Ascending aorta (tissue), 2 donors: Measurements from ENCODE around the gene RFTN1. TPM values are rescaled to one million over a fixed set of nuclear protein-coding genes. Genes with fewer than 3 reads are reported as not detected.

ENCODE experiments used
- DNase-seq, 2 donors: peaks; one replicate each; pipeline ENCODE4 v3.0.0-alpha.2; 2019; ENCODE audit warnings: low spot score in 2 of 2
- H3K27ac ChIP-seq, 2 donors: fragments of 200-600 bp; sonication (generic); one replicate each; pipeline ENCODE4 v1.5.1; 2016 to 2017; ENCODE audit warnings: mild to moderate bottlenecking in 1 of 2
- H3K27me3 ChIP-seq: fragments of 200-600 bp; sonication (generic); one replicate; pipeline ENCODE4 v1.5.1; 2017
- H3K36me3 ChIP-seq, 2 donors: fragments of 200-600 bp; sonication (generic); one replicate each; pipeline ENCODE4 v1.5.1; 2016
- H3K4me1 ChIP-seq, 2 donors: fragments of 200-600 bp; sonication (generic); one replicate each; pipeline ENCODE4 v1.5.1; 2016 to 2017; ENCODE audit warnings: mild to moderate bottlenecking in 1 of 2
- H3K4me3 ChIP-seq, 2 donors: fragments of 200-600 bp; sonication (generic); one replicate each; pipeline ENCODE4 v1.5.1; 2016 to 2017; ENCODE audit warnings: mild to moderate bottlenecking in 1 of 2
- H3K9me3 ChIP-seq, 2 donors: fragments of 200-600 bp; sonication (generic); one replicate each; pipeline ENCODE4 v1.5.1; 2016
- intact Hi-C: fragments of 100-400 bp; cut with DNase I; formaldehyde crosslinking; loops from one replicate; pipeline ENCODE4 v1.15.1; 2023
- total RNA-seq: library from RNA; depleted of rRNA; stranded (reverse); fragments of >200 nt; gene quantifications from one replicate; pipeline ENCODE4 v1.1.0, GENCODE V29; 2016
- TF ChIP-seq, protein P1 (sequence below), 3 experiments: fragments of 200-600 bp in 2 of 3; fragments of 450-650 bp in 1 of 3; sonication (generic) in 2 of 3; IDR thresholded peaks; one replicate each; pipeline ENCODE4 v1.5.1; 2016 to 2019; ENCODE audit warnings: antibody characterized with exemption in 3 of 3, mild to moderate bottlenecking in 1 of 3, moderate library complexity in 1 of 3

The RFTN1 gene
- total RNA-seq, 1 donor from 2014 or later: 72.6 TPM

DNA sequence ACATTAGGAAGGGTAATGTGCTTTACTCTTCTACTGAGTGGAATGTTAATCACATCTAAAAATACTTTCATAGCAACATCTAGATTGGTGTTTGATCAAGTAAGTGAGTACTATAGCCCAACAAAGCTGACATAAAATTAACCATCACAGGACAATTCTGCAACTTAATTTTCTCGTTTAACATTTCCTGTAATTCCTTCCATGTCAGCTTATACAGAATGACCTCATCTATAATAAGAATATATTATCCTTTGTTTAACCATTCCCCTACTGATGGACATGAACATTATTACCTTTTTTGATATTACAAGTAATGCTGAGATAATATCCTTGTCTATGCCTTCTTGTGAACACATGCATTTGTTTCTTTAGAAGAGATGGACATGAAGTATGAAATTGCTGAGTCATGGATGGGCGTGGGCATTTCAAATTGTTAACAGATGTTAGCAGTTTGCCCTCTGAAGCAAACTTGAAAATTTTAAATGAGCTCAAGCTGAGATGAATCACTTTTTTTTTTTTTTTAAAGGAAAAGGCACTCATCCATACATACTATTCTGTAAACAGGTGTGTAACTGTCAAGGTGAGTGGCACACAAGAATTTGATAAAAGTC is 163.4 kb downstream of the RFTN1 start:
- H3K27me3 ChIP-seq: no peaks in the 10 kb centered on the region
- TF ChIP-seq, protein P1, sequence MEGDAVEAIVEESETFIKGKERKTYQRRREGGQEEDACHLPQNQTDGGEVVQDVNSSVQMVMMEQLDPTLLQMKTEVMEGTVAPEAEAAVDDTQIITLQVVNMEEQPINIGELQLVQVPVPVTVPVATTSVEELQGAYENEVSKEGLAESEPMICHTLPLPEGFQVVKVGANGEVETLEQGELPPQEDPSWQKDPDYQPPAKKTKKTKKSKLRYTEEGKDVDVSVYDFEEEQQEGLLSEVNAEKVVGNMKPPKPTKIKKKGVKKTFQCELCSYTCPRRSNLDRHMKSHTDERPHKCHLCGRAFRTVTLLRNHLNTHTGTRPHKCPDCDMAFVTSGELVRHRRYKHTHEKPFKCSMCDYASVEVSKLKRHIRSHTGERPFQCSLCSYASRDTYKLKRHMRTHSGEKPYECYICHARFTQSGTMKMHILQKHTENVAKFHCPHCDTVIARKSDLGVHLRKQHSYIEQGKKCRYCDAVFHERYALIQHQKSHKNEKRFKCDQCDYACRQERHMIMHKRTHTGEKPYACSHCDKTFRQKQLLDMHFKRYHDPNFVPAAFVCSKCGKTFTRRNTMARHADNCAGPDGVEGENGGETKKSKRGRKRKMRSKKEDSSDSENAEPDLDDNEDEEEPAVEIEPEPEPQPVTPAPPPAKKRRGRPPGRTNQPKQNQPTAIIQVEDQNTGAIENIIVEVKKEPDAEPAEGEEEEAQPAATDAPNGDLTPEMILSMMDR (IDR thresholded peaks at IDR 0.05): no peak
- H3K4me1 ChIP-seq: peaks cover 0 to 5% of the 10 kb centered on the region in 2 donors
- intact Hi-C loops: no loop called here
- no peak overlapping the region for H3K27ac ChIP-seq
- no peak overlapping the region for H3K4me3 ChIP-seq
- DNase-seq: peak in 1 of 2 donors; percentile 35
- H3K36me3 ChIP-seq: peaks cover 3 to 42% of the 10 kb centered on the region in 2 donors
- no peaks in the 10 kb centered on the region for H3K9me3 ChIP-seq

DNA sequence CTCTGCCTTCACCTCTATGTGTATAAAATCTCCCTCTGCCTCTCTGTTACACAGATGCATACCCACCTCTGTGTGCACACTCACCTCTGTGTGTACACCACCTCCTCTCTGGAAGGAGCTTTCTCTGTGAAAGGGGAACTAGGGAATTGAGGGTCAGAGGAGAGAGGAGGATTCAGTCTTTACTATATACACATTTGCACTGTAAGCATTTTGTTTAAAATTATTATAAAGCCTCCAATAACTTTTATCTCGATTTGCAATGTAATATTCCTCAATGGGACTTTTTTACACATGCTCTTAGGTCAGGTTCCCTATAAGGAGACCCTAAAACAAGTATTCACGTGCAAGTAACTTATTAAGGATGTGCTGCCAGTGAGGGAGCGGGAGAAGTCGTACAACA is 166.0 kb downstream of the RFTN1 start:
- Histone ChIP-seq H3K27me3 (no peaks in the 10 kb centered on the region), H3K4me3 (no peak overlapping the region), H3K36me3 (peaks cover 3 to 26% of the 10 kb centered on the region in 2 donors), H3K9me3 (no peaks in the 10 kb centered on the region), H3K4me1 (peaks cover 0 to 5% of the 10 kb centered on the region in 2 donors), H3K27ac (no peak overlapping the region)
- intact Hi-C loops: no loop called here
- TF ChIP-seq, protein P1 (IDR thresholded peaks at IDR 0.05): no peak
- DNase-seq: no peak

DNA sequence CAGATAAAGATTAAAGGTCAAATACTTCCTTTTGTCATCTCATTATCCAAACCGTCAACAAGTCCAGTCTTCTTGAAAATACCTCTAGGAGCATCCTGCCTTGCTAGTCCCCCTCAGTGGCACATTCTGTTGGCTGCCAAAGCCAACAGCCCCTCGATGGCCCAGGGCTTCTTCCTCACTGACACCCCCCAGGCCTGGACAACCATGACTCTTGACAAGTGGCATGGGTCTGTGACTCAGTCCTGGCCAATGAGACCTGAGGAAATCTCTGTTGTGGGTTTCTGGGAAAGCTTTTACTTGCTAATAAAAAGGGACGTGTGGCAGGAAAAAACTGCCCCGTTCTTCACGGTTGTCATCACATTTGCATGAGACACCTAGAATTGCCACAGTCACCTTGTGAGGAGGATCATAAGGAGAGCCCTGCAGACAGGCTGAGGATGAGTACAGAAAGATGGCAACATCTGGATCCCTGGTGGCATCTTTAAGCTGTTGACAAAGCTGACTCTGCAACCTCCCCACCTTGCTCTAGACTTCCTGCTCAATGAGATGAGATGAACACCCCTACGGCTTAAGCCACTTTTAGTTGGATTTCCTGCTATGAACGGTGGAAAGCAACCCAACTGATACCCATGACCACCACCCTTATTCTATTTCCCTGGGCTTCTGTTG is 167.0 kb downstream of the RFTN1 start:
- intact Hi-C loops: no loop called here
- no peak overlapping the region for H3K27ac ChIP-seq
- H3K36me3 ChIP-seq: peaks cover 3 to 26% of the 10 kb centered on the region in 2 donors
- H3K4me3 ChIP-seq: no peak overlapping the region
- H3K4me1 ChIP-seq: peaks cover 0 to 5% of the 10 kb centered on the region in 2 donors
- no peaks in the 10 kb centered on the region for H3K27me3 ChIP-seq
- peak in 1 of 2 donors; percentile 54 for DNase-seq
- TF ChIP-seq, protein P1 (IDR thresholded peaks at IDR 0.05): no peak
- no peaks in the 10 kb centered on the region for H3K9me3 ChIP-seq

DNA sequence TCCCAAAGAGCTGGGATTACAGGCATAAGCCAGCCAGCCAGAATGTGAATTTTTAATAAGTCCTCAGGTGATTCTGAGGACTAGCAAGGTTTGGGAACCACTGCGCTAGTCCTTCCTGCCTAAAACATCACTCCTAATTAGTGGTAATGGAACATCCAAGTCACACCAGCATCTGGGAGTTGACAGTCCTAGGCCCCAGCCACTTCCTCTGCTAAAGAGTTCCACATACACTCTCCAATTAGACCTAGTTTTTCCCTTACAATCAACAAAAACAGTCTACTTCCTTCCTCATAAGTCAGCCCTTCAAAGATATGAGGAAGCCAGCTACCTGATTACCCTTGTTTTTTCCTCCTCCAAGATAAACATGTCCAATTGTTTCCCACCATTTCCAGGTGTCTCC is 170.4 kb downstream of the RFTN1 start:
- TF ChIP-seq, protein P1 (IDR thresholded peaks at IDR 0.05): no peak
- no peaks in the 10 kb centered on the region for H3K27me3 ChIP-seq
- H3K36me3 ChIP-seq: peaks cover 3 to 12% of the 10 kb centered on the region in 2 donors
- no peak overlapping the region for H3K27ac ChIP-seq
- intact Hi-C loops: loop anchor here (5.0 kb wide), 1 partner anchor 104 kb away; no protein-coding TSS in a partner anchor
- peak in 1 of 2 donors; percentile 27 for DNase-seq
- H3K9me3 ChIP-seq: no peaks in the 10 kb centered on the region
- H3K4me3 ChIP-seq: no peak overlapping the region
- peaks cover 0 to 9% of the 10 kb centered on the region in 2 donors for H3K4me1 ChIP-seq

DNA sequence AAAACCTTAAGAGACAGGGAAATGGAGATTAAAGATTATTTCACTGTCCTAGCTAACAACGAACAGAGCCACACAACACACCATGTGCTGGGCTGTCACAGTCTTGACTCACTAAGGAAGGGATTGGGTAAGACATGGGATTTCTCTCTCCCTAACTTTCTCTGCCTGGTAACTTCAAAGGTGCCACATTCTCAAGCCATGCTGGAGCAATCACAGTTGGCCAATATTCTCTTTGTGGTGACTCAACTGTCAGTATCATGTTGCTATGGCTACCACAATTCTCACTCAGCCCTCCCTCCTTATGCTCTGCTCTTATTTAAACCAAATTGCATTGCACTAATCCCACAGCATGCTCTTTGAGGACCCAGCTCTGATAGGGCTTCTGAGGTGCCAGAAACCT is 174.5 kb downstream of the RFTN1 start:
- no peak overlapping the region for H3K4me3 ChIP-seq
- peak in 1 of 2 donors; percentile 89 for DNase-seq
- H3K27me3 ChIP-seq: no peaks in the 10 kb centered on the region
- intact Hi-C loops: loop anchor here (1.0 to 10.0 kb wide), 2 partner anchors 31 to 56 kb away; no protein-coding TSS in a partner anchor
- peaks cover 0 to 9% of the 10 kb centered on the region in 2 donors for H3K4me1 ChIP-seq
- peak overlapping the region; percentile 34 to 58 for H3K27ac ChIP-seq
- H3K36me3 ChIP-seq: peaks cover 0 to 16% of the 10 kb centered on the region in 2 donors
- no peaks in the 10 kb centered on the region for H3K9me3 ChIP-seq
- TF ChIP-seq, protein P1 (IDR thresholded peaks at IDR 0.05): no peak
